Hepatocyte (in vitro differentiated cells): ENCODE measurements around the gene STX1B. TPM values are rescaled to one million over a fixed set of nuclear protein-coding genes. Genes with fewer than 3 reads are reported as not detected.

ENCODE experiments used
- DNase-seq: peaks from one replicate; pipeline ENCODE4 v3.0.0-alpha.2; 2016; ENCODE audit warnings: low spot score
- H2AFZ ChIP-seq: fragments of 200-600 bp; sonication (generic); 2 replicates; pipeline ENCODE4 v1.6.0; 2016; ENCODE audit warnings: antibody characterized with exemption, mild to moderate bottlenecking
- H3K27ac ChIP-seq: fragments of 200-600 bp; sonication (generic); 2 replicates; pipeline ENCODE4 v1.5.1; 2016; ENCODE audit warnings: mild to moderate bottlenecking
- H3K27me3 ChIP-seq: fragments of 200-600 bp; sonication (generic); 2 replicates; pipeline ENCODE4 v1.6.1; 2016
- H3K36me3 ChIP-seq: fragments of 200-600 bp; sonication (generic); replicated peaks from 2 replicates; pipeline ENCODE4 v1.5.1; 2016; ENCODE audit warnings: low read depth; ENCODE audit not compliant: insufficient read depth
- H3K4me1 ChIP-seq: fragments of 200-600 bp; sonication (generic); 2 replicates; pipeline ENCODE4 v1.5.1; 2016; ENCODE audit warnings: mild to moderate bottlenecking, moderate library complexity; ENCODE audit not compliant: insufficient read depth
- H3K4me2 ChIP-seq: fragments of 200-600 bp; sonication (generic); 2 replicates; pipeline ENCODE4 v1.6.0; 2016
- H3K4me3 ChIP-seq: fragments of 200-600 bp; sonication (generic); 2 replicates; pipeline ENCODE4 v1.5.1; 2016; ENCODE audit warnings: mild to moderate bottlenecking
- H3K79me2 ChIP-seq: fragments of 200-600 bp; sonication (generic); 2 replicates; pipeline ENCODE4 v1.6.0; 2017; ENCODE audit warnings: mild to moderate bottlenecking
- H3K9me2 ChIP-seq: fragments of 200-600 bp; sonication (generic); replicated peaks from 2 replicates; pipeline ENCODE4 v1.6.0; 2017; ENCODE audit warnings: mild to moderate bottlenecking; ENCODE audit not compliant: insufficient read depth
- H3K9me3 ChIP-seq: fragments of 200-600 bp; sonication (generic); 2 replicates; pipeline ENCODE4 v1.5.1; 2016; ENCODE audit warnings: low read depth, mild to moderate bottlenecking
- H4K20me1 ChIP-seq: fragments of 200-600 bp; sonication (generic); 2 replicates; pipeline ENCODE4 v1.6.0; 2016; ENCODE audit warnings: mild to moderate bottlenecking; ENCODE audit not compliant: insufficient read depth, poor library complexity, severe bottlenecking
- EZH2 ChIP-seq: fragments of 200-600 bp; sonication (generic); IDR thresholded peaks from 2 replicates; pipeline ENCODE4 v1.6.1; 2016; ENCODE audit warnings: antibody characterized with exemption, mild to moderate bottlenecking, borderline replicate concordance
- EZH2phosphoT487 ChIP-seq: fragments of 200-600 bp; sonication (generic); IDR thresholded peaks from one replicate; pipeline ENCODE4 v1.6.1; 2018; ENCODE audit warnings: antibody characterized with exemption, mild to moderate bottlenecking, low read depth, moderate library complexity; ENCODE audit not compliant: unreplicated experiment, severe bottlenecking
- WGBS: methylation state at CpG from one replicate; pipeline ENCODE4 v1.1.6; 2016; ENCODE audit warnings: low lambda C conversion rate; ENCODE audit errors: missing lambda C conversion rate; 5-methylcytosine and 5-hydroxymethylcytosine counted together
- polyA plus RNA-seq: library from polyadenylated mRNA; unstranded; fragments of >200 nt; fragmentation: Nextera tagmentation; extraction: Ambion mirVana; gene quantifications from 2 replicates; pipeline ENCODE4 v1.2.1, GENCODE V29; 2016
- total RNA-seq: library from RNA; depleted of rRNA; stranded (reverse); fragments of >200 nt; gene quantifications from 2 replicates; pipeline ENCODE4 v1.2.3, GENCODE V29; 2014
- TF ChIP-seq, protein P1 (sequence below): fragments of 200-600 bp; sonication (generic); IDR thresholded peaks from 2 replicates; pipeline ENCODE4 v1.5.1; 2016; ENCODE audit warnings: antibody characterized with exemption, mild to moderate bottlenecking; ENCODE audit not compliant: poor library complexity

The STX1B gene
- total and polyA plus RNA-seq, 2 experiments from 2014 or later, result 0.87 to 2.7 TPM

- Histone ChIP-seq H3K9me2 (no peaks in the 10 kb centered on the region), H3K36me3 (no peaks in the 10 kb centered on the region), H2AFZ (no peak overlapping the region), H3K79me2 (no peaks in the 10 kb centered on the region), H3K4me2 (no peak overlapping the region), H4K20me1 (no peaks in the 10 kb centered on the region), H3K9me3 (no peaks in the 10 kb centered on the region), H3K27me3 (peaks cover 36% of the 10 kb centered on the region), H3K27ac (no peak overlapping the region), H3K4me3 (no peak overlapping the region), H3K4me1 (no peaks in the 10 kb centered on the region)
- no peak for DNase-seq
- TF ChIP-seq EZH2phosphoT487 (no peak), EZH2 (no peak)
- TF ChIP-seq, protein P1, sequence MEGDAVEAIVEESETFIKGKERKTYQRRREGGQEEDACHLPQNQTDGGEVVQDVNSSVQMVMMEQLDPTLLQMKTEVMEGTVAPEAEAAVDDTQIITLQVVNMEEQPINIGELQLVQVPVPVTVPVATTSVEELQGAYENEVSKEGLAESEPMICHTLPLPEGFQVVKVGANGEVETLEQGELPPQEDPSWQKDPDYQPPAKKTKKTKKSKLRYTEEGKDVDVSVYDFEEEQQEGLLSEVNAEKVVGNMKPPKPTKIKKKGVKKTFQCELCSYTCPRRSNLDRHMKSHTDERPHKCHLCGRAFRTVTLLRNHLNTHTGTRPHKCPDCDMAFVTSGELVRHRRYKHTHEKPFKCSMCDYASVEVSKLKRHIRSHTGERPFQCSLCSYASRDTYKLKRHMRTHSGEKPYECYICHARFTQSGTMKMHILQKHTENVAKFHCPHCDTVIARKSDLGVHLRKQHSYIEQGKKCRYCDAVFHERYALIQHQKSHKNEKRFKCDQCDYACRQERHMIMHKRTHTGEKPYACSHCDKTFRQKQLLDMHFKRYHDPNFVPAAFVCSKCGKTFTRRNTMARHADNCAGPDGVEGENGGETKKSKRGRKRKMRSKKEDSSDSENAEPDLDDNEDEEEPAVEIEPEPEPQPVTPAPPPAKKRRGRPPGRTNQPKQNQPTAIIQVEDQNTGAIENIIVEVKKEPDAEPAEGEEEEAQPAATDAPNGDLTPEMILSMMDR, result no peak
- 83% methylated on average over 7 of the region's 7 CpGs for WGBS
Observed at GRCh38 chr16:31009120-31009519, 1.3 kb downstream of the STX1B start.

GRCh38 chr16:31008551-31008950, 1.9 kb downstream of the STX1B start:
- TF ChIP-seq EZH2phosphoT487, result no peak
- TF ChIP-seq, protein P1, result no peak
- no peak for TF ChIP-seq EZH2
- no peaks in the 10 kb centered on the region for H3K9me2 ChIP-seq
- no peak overlapping the region for H3K4me2 ChIP-seq
- no peak overlapping the region for H2AFZ ChIP-seq
- no peaks in the 10 kb centered on the region for H4K20me1 ChIP-seq
- H3K27ac ChIP-seq, result no peak overlapping the region
- no peaks in the 10 kb centered on the region for H3K36me3 ChIP-seq
- DNase-seq, result no peak
- no peaks in the 10 kb centered on the region for H3K4me1 ChIP-seq
- H3K27me3 ChIP-seq, result peaks cover 36% of the 10 kb centered on the region
- H3K9me3 ChIP-seq, result no peaks in the 10 kb centered on the region
- 84% methylated on average over 5 of the region's 5 CpGs for WGBS
- no peak overlapping the region for H3K4me3 ChIP-seq
- no peaks in the 10 kb centered on the region for H3K79me2 ChIP-seq

DNA sequence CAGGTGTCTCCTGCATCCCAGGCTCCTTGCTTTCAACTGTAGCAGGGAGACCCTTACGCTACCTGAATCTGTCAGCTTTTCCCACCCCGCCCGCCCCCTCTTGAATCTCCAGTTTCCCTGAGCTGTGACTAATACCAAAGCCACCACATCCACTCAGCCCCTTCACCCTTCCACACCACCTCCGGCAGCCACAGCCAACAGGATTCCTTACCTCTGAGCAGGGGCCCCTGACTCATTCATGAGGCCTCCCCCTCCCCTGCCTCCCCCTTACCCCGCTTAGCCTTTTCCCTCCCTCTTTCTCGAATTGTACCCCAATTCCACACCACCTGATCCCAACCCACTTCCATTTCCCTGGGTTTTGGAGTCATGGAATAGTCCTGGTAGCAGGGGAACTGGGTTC, 2.3 kb downstream of the STX1B start:
- peaks cover 36% of the 10 kb centered on the region for H3K27me3 ChIP-seq
- H3K9me3 ChIP-seq, result no peaks in the 10 kb centered on the region
- TF ChIP-seq, protein P1, result no peak
- no peak for TF ChIP-seq EZH2
- no peak for TF ChIP-seq EZH2phosphoT487
- H4K20me1 ChIP-seq, result no peaks in the 10 kb centered on the region
- H3K4me3 ChIP-seq, result no peak overlapping the region
- H2AFZ ChIP-seq, result no peak overlapping the region
- H3K4me1 ChIP-seq, result no peaks in the 10 kb centered on the region
- H3K9me2 ChIP-seq, result no peaks in the 10 kb centered on the region
- WGBS, result 68% methylated on average over 3 of the region's 6 CpGs
- no peak overlapping the region for H3K4me2 ChIP-seq
- no peaks in the 10 kb centered on the region for H3K36me3 ChIP-seq
- DNase-seq, result no peak
- no peak overlapping the region for H3K27ac ChIP-seq
- no peaks in the 10 kb centered on the region for H3K79me2 ChIP-seq

DNA sequence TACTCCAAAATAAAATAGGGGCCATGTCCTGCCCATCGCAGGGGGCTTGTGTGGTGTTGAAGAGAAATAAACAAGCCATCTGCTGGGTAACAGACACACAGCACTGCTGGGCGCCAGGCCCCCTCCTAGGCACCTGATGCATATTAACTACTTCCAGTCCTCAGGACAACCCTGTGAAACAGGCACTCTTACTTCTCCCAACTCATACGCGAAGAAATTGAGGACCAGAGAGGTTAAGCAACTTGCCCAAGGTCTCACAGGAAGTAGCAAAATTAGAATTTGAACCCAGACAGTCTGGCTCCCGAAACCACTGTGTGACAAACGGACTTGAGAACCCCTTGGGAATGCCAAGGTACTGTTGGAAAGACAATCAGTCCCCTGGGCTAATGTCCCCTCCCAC, 2.8 kb downstream of the STX1B start:
- Histone ChIP-seq H4K20me1 (no peaks in the 10 kb centered on the region), H3K4me3 (no peak overlapping the region), H3K4me1 (no peaks in the 10 kb centered on the region), H3K27me3 (peaks cover 36% of the 10 kb centered on the region), H3K27ac (no peak overlapping the region), H3K9me3 (no peaks in the 10 kb centered on the region), H3K79me2 (no peaks in the 10 kb centered on the region), H3K36me3 (no peaks in the 10 kb centered on the region), H3K9me2 (no peaks in the 10 kb centered on the region), H3K4me2 (no peak overlapping the region), H2AFZ (no peak overlapping the region)
- WGBS, result 63% methylated on average over 6 of the region's 6 CpGs
- TF ChIP-seq, protein P1, result no peak
- TF ChIP-seq EZH2 (no peak), EZH2phosphoT487 (no peak)
- DNase-seq, result no peak
